Measurements from ENCODE around the gene FBXW7. TPM values are rescaled to one million over a fixed set of nuclear protein-coding genes. Genes with fewer than 3 reads are reported as not detected.

FBXW7 gene
- total RNA-seq, 1 donor from 2014 or later, result 56.7 TPM

DNA sequence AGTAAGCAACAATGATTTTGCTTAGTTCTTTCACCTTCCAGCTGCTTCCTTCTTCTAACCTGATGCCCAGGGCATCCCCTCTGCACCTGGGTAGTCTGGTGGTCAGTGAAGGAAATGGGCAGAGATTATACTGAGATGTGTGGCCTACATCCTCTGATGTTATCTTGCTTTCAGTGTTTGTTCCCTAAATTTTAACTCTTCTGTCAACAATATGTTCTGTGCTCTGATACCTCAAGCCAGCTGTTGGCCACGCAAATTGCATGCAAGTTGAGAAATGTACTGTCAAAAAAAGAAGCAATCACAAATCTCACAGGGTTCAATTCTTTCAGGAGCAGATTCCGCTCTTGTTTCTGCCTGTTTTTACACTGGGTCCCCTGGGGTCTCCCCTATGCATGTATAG lies 73.8 kb downstream of the FBXW7 start:
- Histone ChIP-seq H3K4me1 (peaks cover 27% of the 10 kb centered on the region), H3K4me3 (no peak overlapping the region), H3K27ac (replicated peaks) (peak overlapping the region; percentile 60), H3K27me3 (ENCODE audit: low read depth) (no peaks in the 10 kb centered on the region), H3K9me3 (replicated peaks) (no peaks in the 10 kb centered on the region), H3K36me3 (no peaks in the 10 kb centered on the region)
- TF ChIP-seq, protein P1, sequence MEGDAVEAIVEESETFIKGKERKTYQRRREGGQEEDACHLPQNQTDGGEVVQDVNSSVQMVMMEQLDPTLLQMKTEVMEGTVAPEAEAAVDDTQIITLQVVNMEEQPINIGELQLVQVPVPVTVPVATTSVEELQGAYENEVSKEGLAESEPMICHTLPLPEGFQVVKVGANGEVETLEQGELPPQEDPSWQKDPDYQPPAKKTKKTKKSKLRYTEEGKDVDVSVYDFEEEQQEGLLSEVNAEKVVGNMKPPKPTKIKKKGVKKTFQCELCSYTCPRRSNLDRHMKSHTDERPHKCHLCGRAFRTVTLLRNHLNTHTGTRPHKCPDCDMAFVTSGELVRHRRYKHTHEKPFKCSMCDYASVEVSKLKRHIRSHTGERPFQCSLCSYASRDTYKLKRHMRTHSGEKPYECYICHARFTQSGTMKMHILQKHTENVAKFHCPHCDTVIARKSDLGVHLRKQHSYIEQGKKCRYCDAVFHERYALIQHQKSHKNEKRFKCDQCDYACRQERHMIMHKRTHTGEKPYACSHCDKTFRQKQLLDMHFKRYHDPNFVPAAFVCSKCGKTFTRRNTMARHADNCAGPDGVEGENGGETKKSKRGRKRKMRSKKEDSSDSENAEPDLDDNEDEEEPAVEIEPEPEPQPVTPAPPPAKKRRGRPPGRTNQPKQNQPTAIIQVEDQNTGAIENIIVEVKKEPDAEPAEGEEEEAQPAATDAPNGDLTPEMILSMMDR (IDR thresholded peaks at IDR 0.05; ENCODE audit: borderline replicate concordance), result no peak
- no peak for DNase-seq
- intact Hi-C loops (cut with micrococcal nuclease), result no loop called here

GRCh38 chr4:152460488-152460887 lies 75.4 kb downstream of the FBXW7 start:
- Histone ChIP-seq H3K4me1 (peaks cover 27% of the 10 kb centered on the region), H3K36me3 (no peaks in the 10 kb centered on the region), H3K27me3 (ENCODE audit: low read depth) (no peaks in the 10 kb centered on the region), H3K4me3 (no peak overlapping the region), H3K9me3 (replicated peaks) (no peaks in the 10 kb centered on the region), H3K27ac (replicated peaks) (no peak overlapping the region)
- no peak for DNase-seq
- intact Hi-C loops (cut with micrococcal nuclease), result no loop called here
- TF ChIP-seq, protein P1 (IDR thresholded peaks at IDR 0.05; ENCODE audit: borderline replicate concordance), result no peak

- intact Hi-C loops (cut with micrococcal nuclease), result no loop called here
- Histone ChIP-seq H3K4me3 (no peak overlapping the region), H3K36me3 (no peaks in the 10 kb centered on the region), H3K27me3 (ENCODE audit: low read depth) (no peaks in the 10 kb centered on the region), H3K4me1 (peaks cover 22% of the 10 kb centered on the region), H3K27ac (replicated peaks) (no peak overlapping the region), H3K9me3 (replicated peaks) (no peaks in the 10 kb centered on the region)
- TF ChIP-seq, protein P1 (IDR thresholded peaks at IDR 0.05; ENCODE audit: borderline replicate concordance), result no peak
- no peak for DNase-seq
These were observed 76.6 kb downstream of the FBXW7 start for GRCh38 chr4:152459326-152459725.

DNA sequence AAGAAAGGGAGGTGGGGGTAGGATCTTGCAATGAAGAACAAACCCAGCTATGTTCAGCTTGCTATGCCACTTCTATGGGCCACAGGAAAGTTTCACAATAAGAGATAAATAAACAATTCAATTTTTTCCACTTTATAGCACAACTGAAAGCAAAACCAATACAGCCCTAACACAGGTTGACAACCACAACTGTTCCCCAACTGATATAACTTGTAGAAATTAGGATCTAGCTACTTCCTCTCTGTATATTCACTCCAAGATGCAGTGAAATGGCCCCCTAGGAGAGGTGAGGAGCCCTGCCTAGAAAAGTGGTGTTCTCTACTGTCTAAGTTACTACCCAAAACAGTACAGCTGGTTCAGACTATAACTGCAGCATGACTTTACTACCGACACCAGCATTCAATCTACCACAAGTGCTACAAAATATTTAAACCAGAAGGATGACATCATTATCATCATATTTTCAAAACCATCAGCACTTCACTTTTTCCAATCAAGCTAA lies 77.0 kb downstream of the FBXW7 start:
- peaks cover 18% of the 10 kb centered on the region for H3K4me1 ChIP-seq
- TF ChIP-seq, protein P1 (IDR thresholded peaks at IDR 0.05; ENCODE audit: borderline replicate concordance), result no peak
- H3K27me3 ChIP-seq (ENCODE audit: low read depth), result no peaks in the 10 kb centered on the region
- H3K9me3 ChIP-seq (replicated peaks), result no peaks in the 10 kb centered on the region
- DNase-seq, result no peak
- intact Hi-C loops (cut with micrococcal nuclease), result no loop called here
- H3K4me3 ChIP-seq, result no peak overlapping the region
- H3K36me3 ChIP-seq, result no peaks in the 10 kb centered on the region
- no peak overlapping the region for H3K27ac ChIP-seq (replicated peaks)

GRCh38 chr4:152456609-152457008 lies 79.3 kb downstream of the FBXW7 start:
- no peaks in the 10 kb centered on the region for H3K36me3 ChIP-seq
- TF ChIP-seq, protein P1 (IDR thresholded peaks at IDR 0.05; ENCODE audit: borderline replicate concordance), result no peak
- no peak for DNase-seq
- no peak overlapping the region for H3K4me3 ChIP-seq
- H3K27ac ChIP-seq (replicated peaks), result no peak overlapping the region
- H3K4me1 ChIP-seq, result peaks cover 3% of the 10 kb centered on the region
- intact Hi-C loops (cut with micrococcal nuclease), result no loop called here
- no peaks in the 10 kb centered on the region for H3K9me3 ChIP-seq (replicated peaks)
- no peaks in the 10 kb centered on the region for H3K27me3 ChIP-seq (ENCODE audit: low read depth)
